Prostate gland (tissue), 2 donors: ENCODE results near the gene MYO5A.

ENCODE experiments used
- CTCF ChIP-seq, 4 experiments: fragments of 200-600 bp in 2 of 4; fragments of 450-650 bp in 2 of 4; sonication (generic) in 2 of 4; IDR thresholded peaks; 1 replicate in 3 of 4; 2 replicates in 1 of 4; pipeline ENCODE4 v1.5.1; 2016 to 2019; ENCODE audit warnings: antibody characterized with exemption in 4 of 4, mild to moderate bottlenecking in 2 of 4, moderate library complexity in 2 of 4
- POLR2A ChIP-seq: fragments of 450-650 bp; IDR thresholded peaks from one replicate; pipeline ENCODE4 v1.6.1; 2016; ENCODE audit warnings: antibody characterized with exemption, mild to moderate bottlenecking

- TF ChIP-seq CTCF (IDR thresholded peaks at IDR 0.05) (no peak), POLR2A (no peak)
These were observed 252.4 kb downstream of the MYO5A start for GRCh38 chr15:52276256-52276770.
